CD14-positive monocyte (primary cell): ENCODE measurements around the gene RARRES2. TPM values are rescaled to one million over a fixed set of nuclear protein-coding genes. Genes with fewer than 3 reads are reported as not detected.
A peak's percentile ranks its signal among the peaks of the same experiment; 100 is the strongest.

Experiments used
- DNase-seq, 3 donors: peaks; one replicate each; pipeline ENCODE4 v3.0.0-alpha.2; 2011 to 2022
- H2AFZ ChIP-seq: 2 replicates; pipeline ENCODE4 v1.6.0; 2012; ENCODE audit warnings: mild to moderate bottlenecking, low read depth, low read length, inconsistent platforms; ENCODE audit not compliant: insufficient read depth, poor library complexity, severe bottlenecking
- H3K27ac ChIP-seq, 2 donors: 1 replicate in 1 of 2; 2 replicates in 1 of 2; pipeline ENCODE4 v1.5.1; 2012 to 2013; ENCODE audit warnings: low read length in 2 of 2, control low read depth in 1 of 2, inconsistent platforms in 1 of 2, low read depth in 1 of 2, mild to moderate bottlenecking in 1 of 2
- H3K27me3 ChIP-seq, 2 donors: one replicate each; pipeline versions ENCODE4 v1.6.0 to v1.6.1; 2011 to 2013; ENCODE audit warnings: low read length in 2 of 2; ENCODE audit not compliant: control insufficient read depth in 2 of 2, insufficient read depth in 2 of 2
- H3K36me3 ChIP-seq, 2 donors: replicated peaks in 1 of 2; 1 replicate in 1 of 2; 2 replicates in 1 of 2; pipeline versions ENCODE4 v1.5.1 to v1.6.1; 2012 to 2013; ENCODE audit warnings: low read length in 2 of 2, control low read depth in 1 of 2, inconsistent platforms in 1 of 2, mild to moderate bottlenecking in 1 of 2; ENCODE audit not compliant: insufficient read depth in 2 of 2, control insufficient read depth in 1 of 2
- H3K4me1 ChIP-seq, 2 donors: 1 replicate in 1 of 2; 2 replicates in 1 of 2; pipeline versions ENCODE4 v1.5.1 to v1.6.1; 2012 to 2013; ENCODE audit warnings: low read length in 2 of 2, control low read depth in 1 of 2, inconsistent platforms in 1 of 2, mild to moderate bottlenecking in 1 of 2, moderate library complexity in 1 of 2; ENCODE audit not compliant: insufficient read depth in 2 of 2, control insufficient read depth in 1 of 2
- H3K4me2 ChIP-seq: replicated peaks from 2 replicates; pipeline ENCODE3; 2012; ENCODE audit warnings: low read length, moderate library complexity, mild to moderate bottlenecking; ENCODE audit not compliant: poor library complexity, severe bottlenecking; ENCODE audit errors: extremely low read depth
- H3K4me3 ChIP-seq, 3 experiments: fragments of 200-600 bp in 1 of 3; sonication (generic) in 1 of 3; replicated peaks in 1 of 3; 1 replicate in 2 of 3; 2 replicates in 1 of 3; pipeline ENCODE4 v1.5.1; 2011 to 2013; ENCODE audit warnings: low read length in 3 of 3, mild to moderate bottlenecking in 3 of 3, control low read depth in 2 of 3, low read depth in 2 of 3, inconsistent platforms in 1 of 3, moderate library complexity in 1 of 3
- H3K79me2 ChIP-seq: 2 replicates; pipeline ENCODE4 v1.6.0; 2012; ENCODE audit warnings: mild to moderate bottlenecking, control low read depth, inconsistent platforms, low read length, moderate library complexity; ENCODE audit not compliant: insufficient read depth
- H3K9ac ChIP-seq: 2 replicates; pipeline ENCODE4 v1.6.0; 2017; ENCODE audit warnings: low read length, mild to moderate bottlenecking; ENCODE audit not compliant: insufficient read depth, poor library complexity, severe bottlenecking
- H3K9me3 ChIP-seq, 2 donors: replicated peaks in 1 of 2; 1 replicate in 1 of 2; 2 replicates in 1 of 2; pipeline versions ENCODE4 v1.5.1 to v1.6.1; 2012 to 2013; ENCODE audit warnings: low read length in 2 of 2, control low read depth in 1 of 2; ENCODE audit not compliant: control insufficient read depth in 1 of 2, insufficient read depth in 1 of 2
- H4K20me1 ChIP-seq: 2 replicates; pipeline ENCODE4 v1.6.0; 2012; ENCODE audit warnings: mild to moderate bottlenecking, low read length, control low read depth, moderate library complexity; ENCODE audit not compliant: insufficient read depth
- H3K27ac Mint-ChIP-seq, 7 donors: one replicate each; pipeline ENCODE4 v1.8.0; 2020; ENCODE audit warnings: mild to moderate bottlenecking in 7 of 7, mixed read lengths in 7 of 7, moderate library complexity in 6 of 7, inconsistent platforms in 2 of 7
- H3K27me3 Mint-ChIP-seq, 3 donors: one replicate each; pipeline ENCODE4 v1.8.0; 2021 to 2022; ENCODE audit warnings: low read depth in 3 of 3, mild to moderate bottlenecking in 3 of 3, mixed read lengths in 3 of 3, moderate library complexity in 3 of 3, inconsistent platforms in 1 of 3
- H3K36me3 Mint-ChIP-seq, 2 donors: one replicate each; pipeline ENCODE4 v1.8.0; 2020; ENCODE audit warnings: mixed read lengths in 2 of 2, inconsistent platforms in 1 of 2, mild to moderate bottlenecking in 1 of 2
- H3K4me1 Mint-ChIP-seq: one replicate; pipeline ENCODE4 v1.8.0; 2020; ENCODE audit warnings: mild to moderate bottlenecking, mixed read lengths
- H3K4me3 Mint-ChIP-seq, 2 donors: one replicate each; pipeline ENCODE4 v1.8.0; 2020; ENCODE audit warnings: mild to moderate bottlenecking in 2 of 2, mixed read lengths in 2 of 2, moderate library complexity in 1 of 2
- H3K9me3 Mint-ChIP-seq, 7 donors: one replicate each; pipeline ENCODE4 v1.8.0; 2020 to 2022; ENCODE audit warnings: mixed read lengths in 7 of 7, mild to moderate bottlenecking in 6 of 7, moderate library complexity in 6 of 7, inconsistent platforms in 2 of 7
- CTCF ChIP-seq: fragments of 200-600 bp; IDR thresholded peaks from one replicate; pipeline ENCODE4 v1.8.0; 2022; ENCODE audit warnings: antibody characterized with exemption, mild to moderate bottlenecking
- WGBS: methylation state at CpG from one replicate; pipeline ENCODE4 v1.1.5; 2013; ENCODE audit warnings: missing lambda C conversion rate; ENCODE audit not compliant: insufficient coverage; 5-methylcytosine and 5-hydroxymethylcytosine counted together
- intact Hi-C, 2 donors: fragments of 100-400 bp; cut with micrococcal nuclease; formaldehyde crosslinking; loops; one replicate each; pipeline versions ENCODE4 v1.15.0 to v1.15.1; 2023
- polyA plus RNA-seq, 3 donors: library from polyadenylated mRNA; depleted of rRNA in 1 of 3; unstranded in 2 of 3; stranded (reverse) in 1 of 3; fragments of 300-500 nt in 2 of 3; fragments of >200 nt in 1 of 3; fragmentation: Illumina TruSeq in 2 of 3; gene quantifications; 1 replicate in 2 of 3; 2 replicates in 1 of 3; pipeline ENCODE4 v1.2.3, GENCODE V29; 2012 to 2021

RARRES2 gene
- polyA plus RNA-seq, 3 donors = not detected

DNA sequence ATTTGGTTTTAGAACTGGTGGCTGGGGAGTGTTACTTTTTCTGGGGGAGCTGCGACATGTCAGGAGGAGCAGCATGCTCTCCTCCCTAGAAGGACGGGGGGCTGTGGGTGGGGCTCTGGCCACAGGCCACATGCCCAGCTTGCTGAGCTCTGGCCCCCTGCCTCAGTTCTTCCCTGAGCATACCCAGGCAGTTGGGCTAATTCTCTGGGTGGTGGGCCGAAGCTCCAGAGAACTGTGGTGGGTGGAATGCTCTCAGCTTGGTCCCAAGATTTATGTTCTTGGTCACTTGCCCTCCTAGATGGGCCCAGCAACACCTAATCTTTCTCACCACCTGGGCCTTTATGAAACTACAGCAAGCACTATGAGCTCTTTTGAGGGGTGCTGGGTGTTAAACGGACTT is 32.6 kb upstream of the RARRES2 start:
- Histone ChIP-seq H3K79me2 (peaks cover 52% of the 10 kb centered on the region), H3K4me2 (no peak overlapping the region)

DNA sequence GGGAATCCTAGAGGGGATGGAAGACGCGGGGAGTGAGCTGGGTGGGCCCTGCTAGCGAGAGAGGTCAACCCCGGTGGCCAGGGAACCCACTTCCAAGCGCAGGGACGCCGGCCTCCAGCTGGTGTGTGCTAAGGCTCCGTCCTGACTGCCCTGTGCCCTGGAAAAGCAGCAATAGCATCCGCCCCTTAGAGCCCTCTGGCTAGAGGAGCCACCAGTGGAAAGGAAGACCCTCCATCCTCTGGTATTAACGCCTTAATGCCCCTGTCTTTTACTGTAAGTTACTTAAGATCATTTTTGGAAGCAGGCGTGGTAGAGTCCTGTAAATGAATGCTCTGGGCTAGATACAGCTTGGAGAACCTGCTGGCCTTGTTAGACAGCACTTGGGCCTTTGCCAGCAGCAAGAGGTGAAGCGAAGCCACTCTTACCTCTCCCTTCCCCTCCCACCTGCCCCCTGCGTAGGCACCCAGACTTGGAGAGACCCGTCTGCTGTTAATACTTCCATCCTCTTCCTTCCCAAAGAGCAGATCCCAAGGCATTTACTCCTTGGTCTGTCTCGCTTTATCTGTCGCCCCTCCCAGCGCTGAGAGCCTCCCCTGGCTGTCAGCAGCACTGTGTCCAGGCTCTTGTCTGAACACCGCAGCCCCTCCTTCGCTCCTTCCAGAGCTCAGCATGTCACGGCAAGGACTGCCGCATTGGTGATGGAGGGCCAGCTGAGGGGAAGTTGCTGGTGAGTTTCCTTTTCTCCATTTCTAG is 31.8 kb upstream of the RARRES2 start:
- Histone ChIP-seq H3K9ac (no peak overlapping the region), H3K79me2 (peaks cover 57% of the 10 kb centered on the region)

More for the DNA sequence above, 32.6 kb upstream of the RARRES2 start:
- no peak for DNase-seq
- Histone ChIP-seq H3K4me1 (peaks cover 32 to 36% of the 10 kb centered on the region in 2 donors), H2AFZ (no peak overlapping the region), H3K36me3 (peaks cover 33 to 44% of the 10 kb centered on the region in 2 donors), H4K20me1 (peaks cover 57% of the 10 kb centered on the region), H3K4me3 (no peak overlapping the region), H3K27ac (no peak overlapping the region), H3K27me3 (no peaks in the 10 kb centered on the region), H3K9ac (no peak overlapping the region), H3K9me3 (no peaks in the 10 kb centered on the region)
- WGBS = 100% methylated on average over 2 of the region's 4 CpGs
- Mint-ChIP-seq H3K36me3 (peaks cover 26 to 54% of the 10 kb centered on the region in 2 donors), H3K27me3 (no peaks in the 10 kb centered on the region), H3K4me1 (peaks cover 45% of the 10 kb centered on the region), H3K27ac (peak overlapping the region in 2 of 7 donors; percentile 3 to 70), H3K4me3 (no peak overlapping the region), H3K9me3 (peaks cover 0 to 2% (median 0%) of the 10 kb centered on the region in 7 donors)
- intact Hi-C loops = loop anchor here in 1 of 2 donors (10.0 kb wide), 1 partner anchor 711 kb away; the partner anchor contains the start of genes AGAP3, FASTK and TMUB1
- TF ChIP-seq CTCF = no peak

More for the DNA sequence above, 31.8 kb upstream of the RARRES2 start:
- Histone ChIP-seq H2AFZ (no peak overlapping the region), H3K4me3 (no peak overlapping the region), H3K27me3 (no peaks in the 10 kb centered on the region), H3K27ac (no peak overlapping the region), H4K20me1 (peaks cover 57% of the 10 kb centered on the region), H3K36me3 (peaks cover 33 to 44% of the 10 kb centered on the region in 2 donors), H3K4me2 (no peak overlapping the region), H3K9me3 (no peaks in the 10 kb centered on the region), H3K4me1 (peaks cover 27 to 36% of the 10 kb centered on the region in 2 donors)
- no peak for TF ChIP-seq CTCF
- Mint-ChIP-seq H3K36me3 (peaks cover 26 to 54% of the 10 kb centered on the region in 2 donors), H3K9me3 (peaks cover 0 to 2% (median 0%) of the 10 kb centered on the region in 7 donors), H3K27me3 (no peaks in the 10 kb centered on the region), H3K4me3 (no peak overlapping the region), H3K27ac (peak overlapping the region in 3 of 7 donors; percentile 19 to 81 (median 67)), H3K4me1 (peaks cover 43% of the 10 kb centered on the region)
- WGBS = 95% methylated on average over 15 of the region's 21 CpGs
- intact Hi-C loops = loop anchor here in 1 of 2 donors (10.0 kb wide), 1 partner anchor 712 kb away; the partner anchor contains the start of genes AGAP3, FASTK and TMUB1
- DNase-seq = peak in 1 of 3 donors; percentile 3
